Measurements from ENCODE around the gene DCLK1. TPM values are rescaled to one million over a fixed set of nuclear protein-coding genes. Genes with fewer than 3 reads are reported as not detected.

Gene DCLK1
- total RNA-seq, 4 donors from 2014 or later = 10.0 to 41.1 (median 19.5) TPM

DNA sequence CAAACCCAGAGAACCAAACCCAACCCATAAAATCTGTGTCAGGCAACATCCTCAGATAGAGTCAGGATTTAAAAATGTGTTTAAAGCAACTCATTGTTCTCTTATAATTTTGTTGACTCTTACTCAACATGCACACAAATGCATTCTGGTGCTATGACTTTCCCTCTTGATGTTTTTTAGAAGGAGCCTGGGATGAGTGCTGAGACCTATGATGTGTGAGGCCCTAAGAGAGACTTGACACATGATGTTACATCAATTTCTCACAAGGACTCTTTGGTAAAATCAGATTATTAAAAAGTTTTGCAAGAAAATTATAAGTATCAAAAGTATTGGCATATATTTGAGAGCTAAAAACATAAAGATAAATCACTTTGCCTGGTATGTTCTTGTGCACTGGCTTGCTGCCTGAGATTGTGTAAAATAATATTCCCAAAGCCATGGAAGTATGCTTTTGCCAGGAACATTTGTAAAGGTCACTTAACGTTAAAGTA, 173.9 kb downstream of the DCLK1 start:
- intact Hi-C loops (cut with DNase I; ENCODE audit: low total_unique reads) = no loop called here
- 22 to 33% methylated on average over 1 of the region's 1 CpG for WGBS, 2 donors
- peak in 1 of 2 donors; percentile 34 for DNase-seq (ENCODE audit: low spot score in 2 of 2)

DNA sequence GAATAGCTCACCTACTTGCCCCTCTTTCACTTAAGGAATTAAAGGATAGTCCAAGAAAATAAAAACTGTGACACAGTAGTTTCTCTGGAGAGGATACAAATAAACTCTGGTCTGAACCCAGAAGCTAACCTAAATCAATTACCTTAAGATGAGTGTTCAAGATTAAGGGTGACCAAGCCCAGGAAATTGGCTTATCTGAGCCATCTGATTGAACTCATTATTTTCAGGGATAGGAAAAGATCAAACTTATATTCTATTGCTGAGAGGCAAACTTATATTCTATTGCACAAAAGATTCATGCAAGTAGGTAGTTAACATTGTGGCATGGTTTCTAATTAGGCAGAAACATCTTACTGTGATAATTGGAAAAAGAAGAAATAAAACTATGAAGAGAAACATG, 175.1 kb downstream of the DCLK1 start:
- H3K4me3 ChIP-seq (ENCODE audit: low read depth, poor library complexity, severe bottlenecking) = no peak overlapping the region
- TF ChIP-seq, protein P1, sequence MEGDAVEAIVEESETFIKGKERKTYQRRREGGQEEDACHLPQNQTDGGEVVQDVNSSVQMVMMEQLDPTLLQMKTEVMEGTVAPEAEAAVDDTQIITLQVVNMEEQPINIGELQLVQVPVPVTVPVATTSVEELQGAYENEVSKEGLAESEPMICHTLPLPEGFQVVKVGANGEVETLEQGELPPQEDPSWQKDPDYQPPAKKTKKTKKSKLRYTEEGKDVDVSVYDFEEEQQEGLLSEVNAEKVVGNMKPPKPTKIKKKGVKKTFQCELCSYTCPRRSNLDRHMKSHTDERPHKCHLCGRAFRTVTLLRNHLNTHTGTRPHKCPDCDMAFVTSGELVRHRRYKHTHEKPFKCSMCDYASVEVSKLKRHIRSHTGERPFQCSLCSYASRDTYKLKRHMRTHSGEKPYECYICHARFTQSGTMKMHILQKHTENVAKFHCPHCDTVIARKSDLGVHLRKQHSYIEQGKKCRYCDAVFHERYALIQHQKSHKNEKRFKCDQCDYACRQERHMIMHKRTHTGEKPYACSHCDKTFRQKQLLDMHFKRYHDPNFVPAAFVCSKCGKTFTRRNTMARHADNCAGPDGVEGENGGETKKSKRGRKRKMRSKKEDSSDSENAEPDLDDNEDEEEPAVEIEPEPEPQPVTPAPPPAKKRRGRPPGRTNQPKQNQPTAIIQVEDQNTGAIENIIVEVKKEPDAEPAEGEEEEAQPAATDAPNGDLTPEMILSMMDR (IDR thresholded peaks at IDR 0.05) = no peak
- no peak for TF ChIP-seq POLR2A (IDR thresholded peaks at IDR 0.05)
- DNase-seq (ENCODE audit: low spot score in 2 of 2) = no peak
- intact Hi-C loops (cut with DNase I; ENCODE audit: low total_unique reads) = no loop called here

More for the DNA sequence above, 173.9 kb downstream of the DCLK1 start:
- no peak overlapping the region for H3K4me3 ChIP-seq (ENCODE audit: low read depth, poor library complexity, severe bottlenecking)
- TF ChIP-seq, protein P1 (IDR thresholded peaks at IDR 0.05) = no peak
- TF ChIP-seq POLR2A (IDR thresholded peaks at IDR 0.05) = no peak

DNA sequence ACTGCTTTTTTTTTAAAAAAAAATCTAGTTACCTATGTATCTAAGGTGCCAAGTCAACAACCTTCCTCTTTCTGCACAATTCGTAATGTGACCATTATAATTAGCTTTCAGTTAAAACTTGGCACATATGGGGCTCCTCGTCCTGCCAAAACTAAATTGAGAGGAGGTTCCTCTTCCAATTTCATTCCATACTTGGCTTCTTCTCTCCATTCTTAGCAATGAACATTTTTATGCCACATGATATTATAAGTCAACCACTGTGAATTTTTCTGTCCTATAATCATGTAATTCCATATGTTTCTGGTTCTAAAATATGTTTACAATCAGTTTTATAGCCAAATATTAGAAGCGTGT, 177.0 kb downstream of the DCLK1 start:
- no peak overlapping the region for H3K4me3 ChIP-seq (ENCODE audit: low read depth, poor library complexity, severe bottlenecking)
- no peak for TF ChIP-seq POLR2A (IDR thresholded peaks at IDR 0.05)
- TF ChIP-seq, protein P1 (IDR thresholded peaks at IDR 0.05) = no peak
- intact Hi-C loops (cut with DNase I; ENCODE audit: low total_unique reads) = no loop called here
- no peak for DNase-seq (ENCODE audit: low spot score in 2 of 2)
- 17 to 25% methylated on average over 3 of the region's 3 CpGs for WGBS, 2 donors

DNA sequence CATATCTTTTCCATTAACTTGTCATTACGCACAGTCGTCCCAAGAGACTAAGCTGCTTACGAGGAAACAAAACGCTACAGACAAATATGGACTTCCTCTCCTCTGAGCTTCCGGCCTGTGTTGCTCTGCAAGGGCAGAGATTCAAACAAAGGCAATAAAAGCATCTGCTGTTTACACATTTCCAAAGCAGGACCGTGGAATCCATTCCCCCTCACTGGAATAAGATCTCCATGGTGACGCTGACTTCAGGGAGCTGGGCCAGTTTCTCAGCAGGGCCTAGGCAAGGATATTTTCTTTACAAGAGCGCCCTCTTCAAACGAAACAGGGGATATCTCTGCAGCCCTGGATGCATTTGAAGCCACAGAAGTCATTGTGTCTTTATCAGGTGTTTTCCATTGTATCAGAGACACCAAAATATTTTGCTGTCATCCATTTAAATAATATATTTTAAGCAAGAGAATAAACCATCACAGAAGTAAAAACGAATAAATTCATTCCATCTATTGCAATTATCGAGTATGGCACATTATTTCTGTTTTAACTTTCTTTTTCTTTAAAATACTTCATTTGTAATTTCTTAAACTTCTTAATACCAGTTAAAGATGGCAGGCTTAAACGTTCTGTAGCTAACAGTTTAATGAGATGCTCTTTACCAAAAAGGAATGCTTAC, 177.5 kb downstream of the DCLK1 start:
- DNase-seq (ENCODE audit: low spot score in 2 of 2) = peak; percentile 85 to 94
- intact Hi-C loops (cut with DNase I; ENCODE audit: low total_unique reads) = no loop called here
- no peak for TF ChIP-seq POLR2A (IDR thresholded peaks at IDR 0.05)
- TF ChIP-seq, protein P1 (IDR thresholded peaks at IDR 0.05) = no peak
- WGBS, 2 donors = 22 to 24% methylated on average over 12 of the region's 12 CpGs
- no peak overlapping the region for H3K4me3 ChIP-seq (ENCODE audit: low read depth, poor library complexity, severe bottlenecking)

DNA sequence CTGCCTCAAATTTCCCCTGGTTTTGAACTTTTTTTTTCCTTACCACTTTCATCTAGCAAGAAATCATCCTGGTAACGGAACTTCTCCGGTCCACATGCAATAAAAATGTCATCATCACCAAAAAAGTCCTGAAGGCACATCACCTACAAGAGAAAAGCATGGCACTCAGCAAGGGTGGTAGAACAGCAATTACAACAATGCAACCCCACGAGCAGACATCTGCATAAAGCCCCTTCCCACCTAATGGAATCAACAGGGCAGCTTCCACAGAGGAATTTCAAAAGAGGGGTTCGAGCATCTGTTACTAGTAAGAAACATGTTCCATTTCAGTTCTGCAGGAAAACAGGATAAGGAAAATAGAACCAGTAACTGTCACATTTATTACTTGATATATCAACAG, 183.9 kb downstream of the DCLK1 start:
- TF ChIP-seq, protein P1 (IDR thresholded peaks at IDR 0.05) = no peak
- TF ChIP-seq POLR2A (IDR thresholded peaks at IDR 0.05) = no peak
- intact Hi-C loops (cut with DNase I; ENCODE audit: low total_unique reads) = no loop called here
- WGBS, 2 donors = 25 to 40% methylated on average over 4 of the region's 4 CpGs

DNA sequence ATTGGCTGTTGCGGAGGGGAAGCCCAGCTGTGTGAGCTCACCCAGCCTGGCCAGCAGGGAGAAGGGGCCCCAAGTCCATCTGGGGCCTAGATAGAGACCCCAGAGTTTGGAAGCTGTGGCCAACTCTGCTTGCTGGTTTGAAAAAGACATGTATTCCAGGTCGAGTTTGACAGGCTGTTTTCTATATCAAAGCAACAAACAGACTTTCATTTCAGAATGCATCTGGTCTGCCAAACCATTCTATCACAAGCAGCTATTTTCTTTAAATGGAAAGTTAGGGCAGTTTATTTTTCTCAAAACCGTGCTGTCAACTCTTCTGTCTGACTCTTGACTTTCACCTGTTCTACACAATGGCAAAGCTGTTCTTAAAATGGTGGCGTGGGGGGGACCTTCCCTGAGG, 185.8 kb downstream of the DCLK1 start:
- DNase-seq (ENCODE audit: low spot score in 2 of 2) = no peak
- no peak overlapping the region for H3K4me3 ChIP-seq (ENCODE audit: low read depth, poor library complexity, severe bottlenecking)
- no peak for TF ChIP-seq POLR2A (IDR thresholded peaks at IDR 0.05)
- TF ChIP-seq, protein P1 (IDR thresholded peaks at IDR 0.05) = no peak
- 75 to 76% methylated on average over 4 of the region's 4 CpGs for WGBS, 2 donors
- intact Hi-C loops (cut with DNase I; ENCODE audit: low total_unique reads) = no loop called here

More for the DNA sequence above, 183.9 kb downstream of the DCLK1 start:
- H3K4me3 ChIP-seq (ENCODE audit: low read depth, poor library complexity, severe bottlenecking) = no peak overlapping the region
- DNase-seq (ENCODE audit: low spot score in 2 of 2) = no peak

Measured in lower leg skin (tissue), 4 donors.